Mucosa of descending colon (tissue), 3 donors: ENCODE results near the gene ABLIM2. TPM values are rescaled to one million over a fixed set of nuclear protein-coding genes. Genes with fewer than 3 reads are reported as not detected.

Experiments
- ATAC-seq: fragments of 200-7000 bp; cut with Tn5 transposase; one replicate; pipeline ENCODE4 v1.9.1; 2020; ENCODE audit warnings: mild to moderate bottlenecking, moderate library complexity
- DNase-seq, 3 donors: peaks; one replicate each; pipeline ENCODE4 v3.0.0-alpha.2; 2020
- H3K36me3 ChIP-seq: fragments of 200-600 bp; one replicate; pipeline ENCODE4 v1.8.0; 2021; ENCODE audit warnings: low read depth, mild to moderate bottlenecking
- H3K4me1 ChIP-seq: fragments of 200-600 bp; one replicate; pipeline ENCODE4 v1.8.0; 2021; ENCODE audit warnings: low read depth, mild to moderate bottlenecking
- H3K4me3 ChIP-seq: fragments of 200-600 bp; one replicate; pipeline ENCODE4 v1.8.0; 2021; ENCODE audit warnings: mild to moderate bottlenecking
- H3K9me3 ChIP-seq: fragments of 200-600 bp; one replicate; pipeline ENCODE4 v1.8.0; 2021; ENCODE audit warnings: mild to moderate bottlenecking
- intact Hi-C, 2 donors: fragments of 100-400 bp; cut with DNase I in 1 of 2; cut with micrococcal nuclease in 1 of 2; formaldehyde crosslinking; loops; one replicate each; pipeline versions ENCODE4 v1.11.0 to v1.11.1; 2022; cut with DNase I, micrococcal nuclease
- total RNA-seq, 3 donors: library from RNA; stranded (reverse); fragmentation: NEBNext Ultra II Directional in 2 of 3; extraction: Animal tissue kit (Norgen Biotek cat#: 25700) in 2 of 3; gene quantifications; one replicate each; pipeline versions ENCODE4 v1.2.1 to v1.2.4, GENCODE V29; 2021 to 2023
- TF ChIP-seq, protein P1 (sequence below): fragments of 200-600 bp; IDR thresholded peaks from one replicate; pipeline ENCODE4 v1.8.0; 2022; ENCODE audit warnings: antibody characterized with exemption, mild to moderate bottlenecking
- donor health status: DM: no; HTN: no; CAD: no; lungs with moderate emphysema.
- donor health status: DM: no; HTN: no; CAD: no.
- donor health status: DM: no; HTN: yes; CAD: no.

The ABLIM2 gene
- total RNA-seq, 3 donors from 2014 or later: 15.0 to 15.8 (median 15.5) TPM

- H3K36me3 ChIP-seq: no peaks in the 10 kb centered on the region
- TF ChIP-seq, protein P1, sequence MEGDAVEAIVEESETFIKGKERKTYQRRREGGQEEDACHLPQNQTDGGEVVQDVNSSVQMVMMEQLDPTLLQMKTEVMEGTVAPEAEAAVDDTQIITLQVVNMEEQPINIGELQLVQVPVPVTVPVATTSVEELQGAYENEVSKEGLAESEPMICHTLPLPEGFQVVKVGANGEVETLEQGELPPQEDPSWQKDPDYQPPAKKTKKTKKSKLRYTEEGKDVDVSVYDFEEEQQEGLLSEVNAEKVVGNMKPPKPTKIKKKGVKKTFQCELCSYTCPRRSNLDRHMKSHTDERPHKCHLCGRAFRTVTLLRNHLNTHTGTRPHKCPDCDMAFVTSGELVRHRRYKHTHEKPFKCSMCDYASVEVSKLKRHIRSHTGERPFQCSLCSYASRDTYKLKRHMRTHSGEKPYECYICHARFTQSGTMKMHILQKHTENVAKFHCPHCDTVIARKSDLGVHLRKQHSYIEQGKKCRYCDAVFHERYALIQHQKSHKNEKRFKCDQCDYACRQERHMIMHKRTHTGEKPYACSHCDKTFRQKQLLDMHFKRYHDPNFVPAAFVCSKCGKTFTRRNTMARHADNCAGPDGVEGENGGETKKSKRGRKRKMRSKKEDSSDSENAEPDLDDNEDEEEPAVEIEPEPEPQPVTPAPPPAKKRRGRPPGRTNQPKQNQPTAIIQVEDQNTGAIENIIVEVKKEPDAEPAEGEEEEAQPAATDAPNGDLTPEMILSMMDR: no peak
- no peak overlapping the region for H3K4me3 ChIP-seq
- H3K9me3 ChIP-seq: peaks cover 19% of the 10 kb centered on the region
- no peak for DNase-seq
- ATAC-seq: no peak
- peaks cover 12% of the 10 kb centered on the region for H3K4me1 ChIP-seq
- intact Hi-C loops: no loop called here
Observed at GRCh38 chr4:8096690-8097061, 61.9 kb downstream of the ABLIM2 start.

DNA sequence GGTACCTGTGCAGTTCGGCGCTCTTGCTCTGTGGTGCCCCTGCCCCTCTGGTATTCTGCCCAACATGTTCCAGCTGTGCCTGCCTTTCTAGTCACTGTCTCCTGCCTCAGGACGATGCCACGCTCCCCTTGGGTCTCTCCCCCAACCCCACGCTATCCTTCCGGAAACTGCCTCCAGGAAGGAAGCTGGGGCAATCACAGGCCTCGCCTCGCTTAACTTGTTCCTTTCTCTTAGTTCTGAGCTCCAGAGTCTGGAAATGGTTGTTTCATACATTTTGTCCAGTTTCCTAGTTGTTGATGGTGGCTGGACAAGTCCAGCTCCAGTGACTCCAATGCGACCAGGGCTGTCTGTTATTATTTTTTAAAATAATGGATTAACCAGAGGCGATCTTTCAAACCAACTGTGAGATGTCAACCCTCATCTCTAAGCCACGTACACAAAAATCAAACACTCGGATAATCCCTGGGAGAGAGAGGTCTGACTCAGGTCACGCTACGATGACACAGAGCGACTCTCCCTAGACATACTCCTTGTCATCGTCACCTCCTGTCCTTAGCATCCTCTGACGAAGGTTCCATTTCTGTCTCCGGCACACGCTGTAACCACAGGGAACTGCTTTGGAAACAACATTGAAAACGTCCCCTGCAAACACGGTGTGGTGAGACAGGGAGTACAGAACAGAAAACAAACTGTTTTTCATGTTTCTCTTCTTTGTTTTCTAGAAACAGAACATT is 62.5 kb downstream of the ABLIM2 start:
- intact Hi-C loops: no loop called here
- TF ChIP-seq, protein P1: no peak
- DNase-seq (no peak), ATAC-seq (no peak)
- Histone ChIP-seq H3K36me3 (no peaks in the 10 kb centered on the region), H3K9me3 (peaks cover 19% of the 10 kb centered on the region), H3K4me3 (no peak overlapping the region), H3K4me1 (peaks cover 6% of the 10 kb centered on the region)

- Histone ChIP-seq H3K9me3 (peaks cover 19% of the 10 kb centered on the region), H3K4me1 (peaks cover 6% of the 10 kb centered on the region), H3K4me3 (no peak overlapping the region), H3K36me3 (no peaks in the 10 kb centered on the region)
- intact Hi-C loops: no loop called here
- no peak for DNase-seq
- no peak for ATAC-seq
- TF ChIP-seq, protein P1: no peak
Observed at GRCh38 chr4:8093587-8094274, 64.9 kb downstream of the ABLIM2 start.

DNA sequence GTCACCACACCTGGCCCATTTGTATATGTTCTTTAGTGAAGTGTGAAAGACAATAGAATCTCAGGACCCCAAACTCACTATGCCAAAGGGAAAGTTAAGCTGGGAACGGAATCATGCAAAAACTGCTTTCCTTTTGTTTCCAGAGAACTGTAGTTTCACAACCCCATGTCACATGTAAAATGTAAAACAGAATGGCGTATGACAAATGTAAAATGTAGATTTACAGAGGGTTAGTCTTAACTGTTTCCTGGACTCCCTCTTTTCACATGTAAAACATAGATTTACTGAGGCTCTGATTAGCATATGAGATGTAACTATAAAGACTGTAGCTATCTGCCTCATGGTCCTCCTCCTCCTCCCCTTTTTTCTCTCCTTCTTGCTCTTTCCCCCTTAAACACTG is 66.3 kb downstream of the ABLIM2 start:
- Histone ChIP-seq H3K4me1 (peaks cover 6% of the 10 kb centered on the region), H3K4me3 (no peak overlapping the region), H3K9me3 (peaks cover 19% of the 10 kb centered on the region), H3K36me3 (no peaks in the 10 kb centered on the region)
- TF ChIP-seq, protein P1: no peak
- intact Hi-C loops: no loop called here
- DNase-seq (no peak), ATAC-seq (no peak)

- intact Hi-C loops: no loop called here
- H3K9me3 ChIP-seq: peaks cover 19% of the 10 kb centered on the region
- ATAC-seq: no peak
- H3K4me1 ChIP-seq: peaks cover 6% of the 10 kb centered on the region
- DNase-seq: peak in 1 of 3 donors; percentile 22
- H3K36me3 ChIP-seq: no peaks in the 10 kb centered on the region
- no peak overlapping the region for H3K4me3 ChIP-seq
- TF ChIP-seq, protein P1: no peak
Observed at GRCh38 chr4:8090744-8091301, 67.8 kb downstream of the ABLIM2 start.
